ENCODE results near the gene ATCAY. TPM values are rescaled to one million over a fixed set of nuclear protein-coding genes. Genes with fewer than 3 reads are reported as not detected.
A peak's percentile ranks its signal among the peaks of the same experiment; 100 is the strongest.

The ATCAY gene
- total and polyA plus RNA-seq, 2 of the 13 experiments (the other 11 are each of a cell fraction or from before 2014, with no cell fraction given), result not detected

DNA sequence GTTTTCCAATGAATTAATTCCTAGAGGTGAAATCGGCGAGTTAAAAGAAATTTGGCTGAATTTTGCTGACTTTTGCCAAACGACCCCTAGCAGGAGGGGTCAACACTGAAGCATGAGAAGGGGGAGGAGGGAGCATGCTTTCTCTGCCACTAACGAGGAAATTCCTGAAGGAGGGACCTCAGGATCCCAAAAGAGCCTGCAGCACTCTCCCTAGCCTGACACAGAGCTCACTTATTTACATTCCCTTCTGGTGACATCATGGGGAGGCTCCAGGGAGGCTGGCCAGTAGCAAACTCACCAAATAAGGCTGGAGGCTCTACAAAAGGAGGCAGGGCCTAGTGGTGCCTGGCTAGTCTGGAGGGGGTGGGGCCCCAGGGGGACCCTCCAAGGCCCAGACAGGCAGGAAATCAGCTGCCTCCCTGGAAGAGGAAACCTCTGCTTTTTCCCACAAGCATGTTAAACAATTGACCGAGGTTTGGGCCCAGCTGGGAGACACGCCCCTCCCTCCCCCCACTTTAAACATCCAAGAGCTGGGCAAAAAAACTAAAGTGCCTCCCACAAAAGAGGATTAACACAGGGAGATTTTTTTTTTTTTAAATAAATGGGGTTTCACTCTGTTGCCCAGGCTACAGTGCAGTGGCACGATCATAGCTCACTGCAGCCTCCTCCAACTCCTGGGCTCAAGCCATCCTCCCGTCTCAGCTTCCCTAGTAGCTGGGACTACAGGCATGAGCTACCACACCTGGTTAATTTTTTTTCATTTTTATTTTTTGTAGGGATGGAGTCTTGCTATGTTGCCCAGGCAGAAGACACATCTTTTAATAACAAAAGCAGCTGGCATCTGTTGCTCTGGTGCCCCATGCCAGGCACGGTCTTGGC is 88.3 kb downstream of the ATCAY start (continued):
- TF ChIP-seq RBAK (CRISPR knock-in tag; IDR thresholded peaks at IDR 0.05), result no peak
- TF ChIP-seq SALL1 (CRISPR knock-in tag; IDR thresholded peaks at IDR 0.05), result peak; percentile 31; the same call in 1 of the 2 replicates
- TF ChIP-seq SIN3B (IDR thresholded peaks at IDR 0.05; ENCODE audit: low read length), result no peak
- TF ChIP-seq NAIF1 (CRISPR knock-in tag; IDR thresholded peaks at IDR 0.05; ENCODE audit: borderline replicate concordance), result no peak
- TF ChIP-seq FOSL1 (CRISPR knock-in tag; IDR thresholded peaks at IDR 0.05; ENCODE audit: borderline replicate concordance), result peak; percentile 45; the same call in 1 of the 2 replicates
- peak; percentile 69; the same call in 1 of the 2 replicates for TF ChIP-seq ZNF281 (CRISPR knock-in tag; IDR thresholded peaks at IDR 0.05; ENCODE audit: borderline replicate concordance)
- 0 out of 2 replicates have a peak, but pooled peaks have one; percentile 22 for TF ChIP-seq ZNF3 (CRISPR knock-in tag; IDR thresholded peaks at IDR 0.05)
- TF ChIP-seq NFYB (CRISPR knock-in tag; IDR thresholded peaks at IDR 0.05), result peak; percentile 14; the same call in 1 of the 2 replicates
- no peak for TF ChIP-seq ZNF598 (CRISPR knock-in tag; IDR thresholded peaks at IDR 0.05; ENCODE audit: borderline replicate concordance)
- no peak for TF ChIP-seq ZEB1 (IDR thresholded peaks at IDR 0.05; ENCODE audit: insufficient replicate concordance, low read depth)
- TF ChIP-seq ZBTB7B (CRISPR knock-in tag; IDR thresholded peaks at IDR 0.05), result no peak; the same call in 1 of the 2 replicates
- no peak for TF ChIP-seq TP53 (CRISPR knock-in tag; conservative IDR thresholded peaks at IDR 0.05)
- peak; percentile 99 for TF ChIP-seq JUN (CRISPR knock-in tag; IDR thresholded peaks at IDR 0.05)
- no peak for TF ChIP-seq TBL1XR1 (IDR thresholded peaks at IDR 0.05; ENCODE audit: borderline replicate concordance, low read length, partially characterized antibody)
- TF ChIP-seq ZNF33B (CRISPR knock-in tag; IDR thresholded peaks at IDR 0.05), result no peak
- TF ChIP-seq FOXP1 (IDR thresholded peaks at IDR 0.05), result no peak
- TF ChIP-seq FOXP1 (CRISPR knock-in tag; IDR thresholded peaks at IDR 0.05), result peak; percentile 61; the same call in 1 of the 2 replicates
- TF ChIP-seq ZNF619 (CRISPR knock-in tag; IDR thresholded peaks at IDR 0.05), result no peak
- no peak for TF ChIP-seq ZNF678 (CRISPR knock-in tag; IDR thresholded peaks at IDR 0.05)
- no peak for TF ChIP-seq ZC3H13 (CRISPR knock-in tag; IDR thresholded peaks at IDR 0.05)
- no peak for TF ChIP-seq KAT7 (CRISPR knock-in tag; IDR thresholded peaks at IDR 0.05; ENCODE audit: borderline replicate concordance)
- TF ChIP-seq RAD51 (IDR thresholded peaks at IDR 0.05; ENCODE audit: borderline replicate concordance), result no peak
- TF ChIP-seq ZNF792 (CRISPR knock-in tag; IDR thresholded peaks at IDR 0.05), result no peak
- no peak for TF ChIP-seq JUNB (CRISPR knock-in tag; IDR thresholded peaks at IDR 0.05; ENCODE audit: borderline replicate concordance)
- TF ChIP-seq USF2 (IDR thresholded peaks at IDR 0.05; ENCODE audit: low read depth, low read length), result no peak
- TF ChIP-seq USF2 (CRISPR knock-in tag; IDR thresholded peaks at IDR 0.05; ENCODE audit: borderline replicate concordance), result peak; percentile 85; the same call in 1 of the 2 replicates
- TF ChIP-seq RFX5 (IDR thresholded peaks at IDR 0.05; ENCODE audit: low read depth, low read length), result no peak
- TF ChIP-seq TBX2 (CRISPR knock-in tag; IDR thresholded peaks at IDR 0.05; ENCODE audit: borderline replicate concordance), result 0 out of 2 replicates have a peak, but pooled peaks have one; percentile 30
- TF ChIP-seq ZNF670 (CRISPR knock-in tag; IDR thresholded peaks at IDR 0.05; ENCODE audit: borderline replicate concordance), result no peak
